Stomach (tissue), 9 donors: ENCODE measurements around the gene NSD1. TPM values are rescaled to one million over a fixed set of nuclear protein-coding genes. Genes with fewer than 3 reads are reported as not detected.

ENCODE experiments used
- DNase-seq, 2 donors: peaks; one replicate each; pipeline versions ENCODE4 v3.0.0 to v3.0.0-alpha.2; 2013 to 2019
- H3K27ac ChIP-seq, 5 donors: fragments of 200-600 bp in 4 of 5; sonication (generic) in 4 of 5; one replicate each; pipeline ENCODE4 v1.5.1; 2013 to 2019; ENCODE audit warnings: mild to moderate bottlenecking in 1 of 5, moderate library complexity in 1 of 5
- H3K27me3 ChIP-seq, 3 donors: fragments of 200-600 bp; sonication (generic); one replicate each; pipeline ENCODE4 v1.5.1; 2017 to 2019; ENCODE audit warnings: mixed run types in 1 of 3
- H3K36me3 ChIP-seq, 4 donors: fragments of 200-600 bp; sonication (generic); 1 replicate in 3 of 4; 2 replicates in 1 of 4; pipeline ENCODE4 v1.5.1; 2016 to 2019
- H3K4me1 ChIP-seq, 4 donors: fragments of 200-600 bp; sonication (generic); one replicate each; pipeline ENCODE4 v1.5.1; 2016 to 2019
- H3K4me3 ChIP-seq, 4 donors: fragments of 200-600 bp; sonication (generic) in 3 of 4; one replicate each; pipeline ENCODE4 v1.5.1; 2016 to 2019; ENCODE audit warnings: mild to moderate bottlenecking in 1 of 4
- H3K9me3 ChIP-seq, 4 donors: fragments of 200-600 bp; sonication (generic); one replicate each; pipeline ENCODE4 v1.5.1; 2016 to 2019
- CTCF ChIP-seq, 7 experiments: fragments of 450-650 bp in 4 of 7; fragments of 200-600 bp in 3 of 7; sonication (generic) in 3 of 7; IDR thresholded peaks; one replicate each; pipeline ENCODE4 v1.5.1; 2016 to 2019; ENCODE audit warnings: antibody characterized with exemption in 7 of 7, control low read depth in 2 of 7, mild to moderate bottlenecking in 1 of 7
- EP300 ChIP-seq: sonication (generic); formaldehyde crosslinking; IDR thresholded peaks from one replicate; pipeline ENCODE4 v1.6.1; 2017; ENCODE audit warnings: antibody characterized with exemption
- POLR2A ChIP-seq, 4 donors: fragments of 450-650 bp; IDR thresholded peaks; one replicate each; pipeline ENCODE4 v1.6.1; 2016; ENCODE audit warnings: antibody characterized with exemption in 4 of 4, control low read depth in 2 of 4, mild to moderate bottlenecking in 1 of 4, moderate library complexity in 1 of 4
- POLR2AphosphoS5 ChIP-seq, 3 donors: sonication (generic); formaldehyde crosslinking; IDR thresholded peaks; one replicate each; pipeline ENCODE4 v1.6.1; 2016; ENCODE audit warnings: antibody characterized with exemption in 3 of 3
- WGBS, 5 donors: extraction: QIAGEN DNeasy Blood & Tissue Kit in 3 of 5; methylation state at CpG; one replicate each; pipeline versions ENCODE4 v1.1.5 to v1.1.7; 2013 to 2018; 5-methylcytosine and 5-hydroxymethylcytosine counted together
- intact Hi-C: fragments of 100-400 bp; cut with DNase I; formaldehyde crosslinking; loops from one replicate; pipeline ENCODE4 v1.15.1; 2023; ENCODE audit warnings: low total_unique reads
- polyA plus RNA-seq, 3 donors: library from polyadenylated mRNA; stranded (reverse); fragments of 200-250 nt; gene quantifications; one replicate each; pipeline ENCODE4 v1.2.3, GENCODE V29; 2013
- total RNA-seq, 5 donors: library from RNA; depleted of rRNA; stranded (reverse); fragments of >200 nt; gene quantifications; one replicate each; pipeline versions ENCODE4 v1.1.0 to v1.2.3, GENCODE V29; 2014 to 2016
- donor health status: healthy with polysubstance abuse.
- donor health status: Bipolar disorder and iron deficiency.
- donor health status: healthy.

NSD1 gene
- total and polyA plus RNA-seq, 8 donors: 5.1 to 69.9 (median 23.5) TPM

GRCh38 chr5:177134697-177135225, 1.2 kb downstream of the NSD1 start:
- Histone ChIP-seq H3K4me1 (peaks cover 55 to 63% (median 57%) of the 10 kb centered on the region in 4 donors), H3K36me3 (peaks cover 13 to 40% (median 26%) of the 10 kb centered on the region in 4 donors), H3K27me3 (no peaks in the 10 kb centered on the region), H3K27ac (peak overlapping the region; percentile 86 to 94 (median 89)), H3K4me3 (peak overlapping the region; percentile 57 to 88 (median 80)), H3K9me3 (no peaks in the 10 kb centered on the region)
- WGBS, 5 donors: 13 to 15% (median 13%) methylated on average over 13 of the region's 13 CpGs
- intact Hi-C loops: no loop called here
- TF ChIP-seq EP300 (no peak), CTCF (IDR thresholded peaks at IDR 0.05) (no peak), POLR2A (IDR thresholded peaks at IDR 0.05) (no peak)
- no peak for DNase-seq

DNA sequence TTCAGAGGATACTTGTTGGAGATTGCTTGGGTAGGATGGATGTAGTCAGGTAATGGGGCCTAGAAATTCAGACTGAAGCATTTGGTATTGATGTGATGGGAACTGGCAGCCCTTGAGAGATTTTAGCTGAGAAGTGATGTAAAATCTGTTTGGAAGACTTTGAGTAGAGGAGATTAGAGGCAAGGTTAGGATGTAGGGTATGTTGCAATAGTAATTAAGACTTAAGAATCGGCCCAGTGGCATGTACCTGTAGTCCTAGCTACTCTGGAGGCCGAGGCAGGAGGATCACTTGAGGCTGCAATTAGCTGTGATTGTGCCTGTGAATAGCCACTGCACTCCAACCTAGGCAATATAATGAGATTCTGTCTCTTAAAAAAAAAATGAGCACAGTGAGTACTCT, 6.7 kb downstream of the NSD1 start:
- H3K4me1 ChIP-seq: peaks cover 43 to 84% (median 59%) of the 10 kb centered on the region in 4 donors
- no peak overlapping the region for H3K27ac ChIP-seq
- H3K4me3 ChIP-seq: no peak overlapping the region
- WGBS, 5 donors: 82 to 93% (median 89%) methylated on average over 2 of the region's 2 CpGs
- DNase-seq: no peak
- H3K36me3 ChIP-seq: peaks cover 14 to 83% (median 66%) of the 10 kb centered on the region in 4 donors
- H3K9me3 ChIP-seq: no peaks in the 10 kb centered on the region
- TF ChIP-seq EP300 (no peak), CTCF (IDR thresholded peaks at IDR 0.05) (no peak), POLR2AphosphoS5 (IDR thresholded peaks at IDR 0.05) (no peak), POLR2A (IDR thresholded peaks at IDR 0.05) (no peak)
- intact Hi-C loops: no loop called here
- no peaks in the 10 kb centered on the region for H3K27me3 ChIP-seq

- no peak for DNase-seq
- H3K36me3 ChIP-seq: peaks cover 8 to 85% (median 68%) of the 10 kb centered on the region in 4 donors
- no peak for TF ChIP-seq EP300
- TF ChIP-seq POLR2AphosphoS5 (IDR thresholded peaks at IDR 0.05): no peak
- 58 to 91% (median 81%) methylated on average over 3 of the region's 3 CpGs for WGBS, 5 donors
- no peak overlapping the region for H3K4me3 ChIP-seq
- peaks cover 31 to 72% (median 47%) of the 10 kb centered on the region in 4 donors for H3K4me1 ChIP-seq
- H3K27ac ChIP-seq: no peak overlapping the region
- H3K9me3 ChIP-seq: no peaks in the 10 kb centered on the region
- H3K27me3 ChIP-seq: no peaks in the 10 kb centered on the region
- intact Hi-C loops: no loop called here
Measured at GRCh38 chr5:177141496-177141895, 7.9 kb downstream of the NSD1 start.

DNA sequence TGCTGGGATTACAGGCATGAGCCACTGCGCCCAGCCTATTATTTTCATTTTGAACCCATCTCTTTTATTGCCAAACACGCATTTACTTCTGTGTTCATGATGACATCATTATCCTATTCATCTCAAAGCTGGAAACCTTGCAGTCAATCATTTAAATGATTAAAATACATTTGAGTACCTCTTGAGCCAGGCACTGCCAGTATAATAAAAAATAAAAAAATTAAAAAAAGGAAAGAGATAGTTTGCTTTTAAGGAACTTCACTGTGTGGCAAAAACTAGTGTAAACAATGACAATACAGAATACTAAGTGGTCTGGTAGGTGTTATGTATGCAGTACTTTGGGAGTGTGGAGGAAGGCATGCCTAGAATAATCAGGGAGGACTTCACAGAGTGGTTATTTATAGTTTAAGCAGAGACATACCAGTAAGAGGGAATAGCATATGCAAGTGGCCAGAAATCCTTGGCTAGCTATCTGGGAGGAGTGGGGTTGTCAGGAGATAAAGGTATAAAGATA, 8.6 kb downstream of the NSD1 start:
- intact Hi-C loops: no loop called here
- no peak for TF ChIP-seq POLR2A (IDR thresholded peaks at IDR 0.05)
- no peak for TF ChIP-seq CTCF (IDR thresholded peaks at IDR 0.05)
- no peak for TF ChIP-seq POLR2AphosphoS5 (IDR thresholded peaks at IDR 0.05)
- no peak for TF ChIP-seq EP300
- Histone ChIP-seq H3K36me3 (peaks cover 8 to 85% (median 73%) of the 10 kb centered on the region in 4 donors), H3K9me3 (no peaks in the 10 kb centered on the region), H3K4me3 (no peak overlapping the region), H3K4me1 (peaks cover 27 to 65% (median 42%) of the 10 kb centered on the region in 4 donors), H3K27ac (no peak overlapping the region), H3K27me3 (no peaks in the 10 kb centered on the region)
- WGBS, 5 donors: 79 to 91% (median 81%) methylated on average over 2 of the region's 2 CpGs
- no peak for DNase-seq

DNA sequence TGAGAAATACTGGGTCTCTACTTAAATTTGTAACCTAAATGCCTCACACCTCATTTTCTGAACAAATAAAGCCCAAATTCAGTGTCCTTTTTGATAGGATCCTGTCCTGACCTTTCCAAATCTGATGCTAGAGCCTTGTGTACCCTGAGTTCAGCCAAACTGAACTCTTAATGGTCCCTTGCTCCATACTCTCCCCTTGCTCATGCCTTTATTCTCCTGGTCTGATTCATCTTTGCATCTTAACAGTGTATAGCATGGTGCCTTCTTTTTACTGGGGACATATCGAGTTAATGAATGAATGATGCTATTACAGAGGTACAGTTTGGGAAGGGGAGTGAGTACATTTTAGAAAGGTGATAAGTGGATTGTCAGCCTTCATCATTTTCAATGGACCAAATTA, 9.2 kb downstream of the NSD1 start:
- no peak overlapping the region for H3K4me3 ChIP-seq
- H3K4me1 ChIP-seq: peaks cover 20 to 59% (median 37%) of the 10 kb centered on the region in 4 donors
- 88 to 97% (median 91%) methylated on average over 1 of the region's 1 CpG for WGBS, 5 donors
- TF ChIP-seq CTCF (IDR thresholded peaks at IDR 0.05) (no peak), POLR2A (IDR thresholded peaks at IDR 0.05) (no peak), EP300 (no peak), POLR2AphosphoS5 (IDR thresholded peaks at IDR 0.05) (no peak)
- no peaks in the 10 kb centered on the region for H3K9me3 ChIP-seq
- intact Hi-C loops: no loop called here
- H3K27ac ChIP-seq: no peak overlapping the region
- H3K36me3 ChIP-seq: peaks cover 8 to 85% (median 79%) of the 10 kb centered on the region in 4 donors
- DNase-seq: no peak
- H3K27me3 ChIP-seq: no peaks in the 10 kb centered on the region
